Body of pancreas (tissue), 4 donors: ENCODE results near the gene STX8.

Experiments
- CTCF ChIP-seq, 7 experiments: fragments of 450-650 bp in 4 of 7; fragments of 200-600 bp in 3 of 7; sonication (generic) in 3 of 7; IDR thresholded peaks; one replicate each; pipeline ENCODE4 v1.5.1; 2016 to 2019; ENCODE audit warnings: antibody characterized with exemption in 7 of 7
- POLR2A ChIP-seq, 3 donors: fragments of 450-650 bp; IDR thresholded peaks; one replicate each; pipeline ENCODE4 v1.6.1; 2016; ENCODE audit warnings: antibody characterized with exemption in 3 of 3, mild to moderate bottlenecking in 2 of 3

GRCh38 chr17:9284884-9285283, 290.7 kb downstream of the STX8 start:
- TF ChIP-seq POLR2A (IDR thresholded peaks at IDR 0.05): no peak
- TF ChIP-seq CTCF (IDR thresholded peaks at IDR 0.05): no peak
